T47D (cell line): Measurements from ENCODE around the gene SYCP2L.

Experiments used
- DNase-seq, 2 experiments: peaks; one replicate each; pipeline versions ENCODE4 v3.0.0 to v3.0.0-alpha.2; 2011 to 2012; ENCODE audit warnings: low read depth in 1 of 2, low spot score in 1 of 2
- JUND ChIP-seq: IDR thresholded peaks from 2 replicates; pipeline ENCODE4 v1.6.1; 2012; ENCODE audit warnings: low read depth
- in situ Hi-C: cut with HindIII; loops from 2 replicates; pipeline ENCODE4 v1.10.0; 2016; ENCODE audit warnings: low sequenced_read_pairs, low pct_unique_long_range_greater_than_20kb

SYCP2L gene

GRCh38 chr6:11023032-11023431 is 136.2 kb downstream of the SYCP2L start:
- in situ Hi-C loops = no loop called here

More at GRCh38 chr6:11023032-11023431, 136.2 kb downstream of the SYCP2L start:
- TF ChIP-seq JUND = no peak
- DNase-seq = no peak
